IPS-NIHi11 (cell line): ENCODE results near the gene FMNL2.

Source experiments
- DNase-seq: peaks from one replicate; pipeline ENCODE4 v3.0.0; 2012; ENCODE audit warnings: mixed read lengths, low spot score

The FMNL2 gene

DNA sequence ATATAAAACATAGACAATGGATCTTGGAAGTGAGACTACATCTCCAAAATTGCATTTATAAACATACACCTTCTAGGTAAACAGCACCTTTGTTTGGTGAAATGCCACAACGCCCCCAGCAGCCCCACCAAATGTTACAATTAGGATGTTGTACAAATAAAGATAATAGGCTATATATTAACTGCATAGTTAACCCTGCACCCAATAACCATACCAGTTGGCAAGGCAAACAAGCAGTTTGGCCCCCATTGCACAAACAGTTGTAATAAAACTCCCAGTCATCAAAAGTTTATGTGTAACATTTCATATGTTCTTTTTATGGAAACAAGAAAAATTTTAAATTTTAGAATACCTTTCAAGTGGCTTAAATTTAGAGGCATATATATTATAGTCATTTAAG is 315.0 kb downstream of the FMNL2 start:
- DNase-seq, result no peak

DNA sequence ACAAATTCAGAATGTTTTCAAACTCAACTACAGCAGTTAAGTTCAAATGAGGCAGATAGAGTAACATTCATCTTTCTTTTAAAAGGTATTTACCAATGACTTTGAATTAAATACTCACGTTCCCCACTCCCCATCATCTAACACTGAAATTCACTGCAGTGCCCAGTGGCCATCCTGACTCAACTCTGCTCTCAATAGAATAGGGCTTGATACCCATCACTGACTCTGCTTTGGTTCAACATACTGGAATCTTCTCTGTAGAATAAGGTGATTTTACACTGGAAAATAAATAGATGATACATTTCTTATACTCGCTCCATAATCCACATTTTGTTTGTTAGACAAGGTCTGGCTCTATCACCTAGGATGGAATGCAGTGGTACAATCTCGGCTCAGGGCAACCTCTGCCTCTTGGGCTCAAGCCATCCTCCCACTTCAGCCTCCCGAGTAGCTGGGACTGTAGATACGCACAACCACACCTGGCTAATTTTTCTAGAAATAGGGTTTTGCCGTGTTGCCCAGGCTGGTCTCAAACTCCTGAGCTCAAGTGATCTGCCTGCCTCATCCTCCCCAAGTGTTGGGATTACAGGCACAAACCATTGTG is 315.9 kb downstream of the FMNL2 start:
- DNase-seq, result no peak

DNA sequence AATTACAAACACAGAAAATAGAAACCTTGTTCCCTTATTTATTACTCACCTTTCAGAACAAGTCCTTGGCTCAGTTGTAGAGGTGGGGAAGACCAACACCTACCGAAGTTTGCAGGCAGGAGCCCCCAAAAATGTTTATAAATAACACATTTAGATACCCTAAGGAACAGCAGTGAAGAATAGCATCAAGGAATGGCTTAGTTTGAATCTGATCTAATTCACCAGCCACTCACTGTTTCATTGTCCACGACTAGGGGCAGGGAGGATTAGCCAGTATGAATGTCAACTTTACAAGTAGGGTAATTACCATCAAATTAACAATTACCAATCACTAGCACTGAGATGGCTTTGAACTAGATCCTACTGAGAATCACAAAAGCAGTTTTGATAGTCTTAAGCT is 316.9 kb downstream of the FMNL2 start:
- no peak for DNase-seq

DNA sequence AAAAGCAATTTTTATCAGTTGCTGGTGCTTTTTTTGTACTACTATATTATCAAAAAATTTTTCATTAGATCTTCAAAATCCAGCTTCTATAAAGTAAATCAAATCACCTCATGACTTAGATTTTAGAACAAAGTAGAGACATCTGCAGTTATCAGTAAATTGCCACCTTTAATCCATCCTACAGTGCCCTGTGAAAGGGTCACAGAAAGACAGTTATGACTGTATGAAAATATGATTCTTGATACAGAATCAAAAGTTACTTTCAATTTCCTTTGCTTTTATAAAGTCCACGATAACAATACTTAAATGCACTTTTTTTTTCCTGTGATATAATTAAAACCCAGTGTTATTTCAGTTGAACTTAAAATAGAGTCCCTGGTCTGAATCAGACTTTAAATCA is 320.9 kb downstream of the FMNL2 start:
- no peak for DNase-seq

DNA sequence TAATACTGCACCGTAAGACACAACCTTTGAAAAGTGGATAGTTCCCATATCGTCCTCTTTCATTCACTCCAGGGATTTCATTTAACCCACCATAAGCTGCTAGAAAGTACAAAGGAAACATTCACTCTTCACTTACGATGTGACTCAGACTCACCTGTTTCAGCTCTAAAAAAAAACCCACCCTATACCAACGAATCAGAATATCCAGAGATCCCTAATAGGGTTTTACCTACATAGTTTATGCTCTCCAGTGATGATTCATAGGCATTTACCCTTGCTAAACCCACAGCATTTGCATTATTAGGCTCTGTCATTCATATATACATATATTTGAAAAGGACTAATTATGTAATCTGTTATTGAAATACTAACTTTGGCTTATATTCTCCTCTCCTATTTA is 322.1 kb downstream of the FMNL2 start:
- no peak for DNase-seq

DNA sequence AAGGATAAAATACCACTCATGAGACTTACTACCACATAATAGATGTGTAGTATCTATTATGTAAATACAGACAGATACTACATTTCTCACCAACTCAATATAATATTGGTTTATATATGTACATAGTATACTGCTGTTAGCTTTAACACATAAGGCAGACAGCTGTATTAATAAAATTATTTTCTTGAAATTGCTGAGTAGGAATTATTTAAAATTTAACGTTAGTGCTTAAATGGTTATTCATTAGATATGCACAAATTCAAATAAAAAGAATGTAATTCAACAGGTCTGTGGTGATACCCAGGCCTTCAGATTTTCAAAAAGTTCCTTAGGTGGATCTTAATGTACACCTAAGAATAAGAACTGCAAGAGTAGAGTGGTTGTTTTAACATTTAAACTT is 323.2 kb downstream of the FMNL2 start:
- no peak for DNase-seq

DNA sequence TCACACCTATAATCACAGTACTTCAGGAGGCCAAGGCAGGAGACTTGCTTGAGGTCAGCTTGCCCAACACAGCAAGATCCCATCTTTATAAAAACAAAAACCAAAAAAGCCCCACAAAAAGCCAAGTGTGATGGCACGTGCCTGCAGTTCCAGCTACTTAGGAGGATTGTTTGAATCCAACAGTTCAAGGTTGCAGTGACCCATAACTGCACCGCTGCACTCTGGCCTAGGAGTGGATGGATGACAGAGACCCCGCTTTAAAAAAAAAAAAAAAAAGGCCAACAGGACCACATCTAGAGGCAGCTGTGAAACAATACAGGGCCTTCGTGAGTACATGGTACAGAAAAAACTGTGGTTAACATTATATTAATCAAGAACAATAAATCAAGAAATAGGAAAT is 326.1 kb downstream of the FMNL2 start:
- no peak for DNase-seq

DNA sequence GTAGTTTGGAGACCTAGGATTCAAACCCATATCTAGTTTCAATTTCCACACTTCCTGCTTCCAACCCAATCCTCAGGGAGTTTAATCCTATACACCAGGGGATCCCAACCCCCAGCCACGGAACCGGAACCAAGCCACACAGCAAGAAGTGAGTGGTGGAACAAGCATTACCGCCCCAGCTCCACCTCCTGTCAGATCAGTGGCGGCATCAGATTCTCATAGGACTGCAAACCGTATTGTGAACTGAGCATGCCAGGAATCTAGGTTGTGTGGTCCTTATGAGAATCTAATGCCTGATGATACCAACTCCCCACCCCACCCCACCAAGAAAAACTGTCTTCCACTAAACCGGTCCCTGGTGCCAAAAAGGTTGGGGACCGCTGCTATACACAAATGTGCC is 329.8 kb downstream of the FMNL2 start:
- no peak for DNase-seq

DNA sequence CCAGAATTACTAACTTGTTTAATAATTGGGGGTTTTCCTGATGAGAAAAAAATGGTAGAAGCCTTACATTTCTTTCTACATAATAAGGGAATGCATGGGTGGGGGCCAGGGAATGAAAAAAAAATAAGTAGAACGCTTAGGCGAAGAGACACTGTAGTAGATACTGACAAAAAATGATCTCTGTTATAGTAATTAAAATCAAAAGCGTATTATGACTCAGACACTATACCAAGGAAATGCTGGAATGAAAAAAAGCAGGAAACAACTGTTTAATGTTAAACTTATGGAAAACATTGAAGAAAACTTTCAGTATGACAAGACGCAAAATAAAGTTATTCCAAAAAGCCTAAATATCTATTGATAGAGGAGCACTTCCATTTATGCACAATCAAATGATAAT is 339.4 kb downstream of the FMNL2 start:
- DNase-seq, result no peak

DNA sequence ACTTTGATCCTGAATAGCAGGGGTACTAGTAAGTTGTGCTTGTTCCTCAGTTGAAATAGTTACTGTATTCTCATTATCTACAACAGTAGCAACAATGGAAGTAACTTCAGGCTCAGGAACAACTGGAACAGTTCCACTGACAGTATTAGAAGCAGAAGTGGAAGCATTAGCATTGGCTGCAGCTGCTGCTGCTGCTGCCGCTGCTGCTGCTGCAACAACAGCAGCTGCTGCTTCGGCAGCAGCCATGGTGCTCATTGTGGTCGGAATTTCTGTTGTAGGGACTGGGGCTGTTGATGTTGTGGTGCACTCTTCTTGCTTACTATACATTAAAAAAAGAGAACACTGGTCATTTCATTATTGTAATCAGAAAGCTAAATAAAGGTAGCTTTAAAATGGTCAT is 341.5 kb downstream of the FMNL2 start:
- DNase-seq, result no peak

DNA sequence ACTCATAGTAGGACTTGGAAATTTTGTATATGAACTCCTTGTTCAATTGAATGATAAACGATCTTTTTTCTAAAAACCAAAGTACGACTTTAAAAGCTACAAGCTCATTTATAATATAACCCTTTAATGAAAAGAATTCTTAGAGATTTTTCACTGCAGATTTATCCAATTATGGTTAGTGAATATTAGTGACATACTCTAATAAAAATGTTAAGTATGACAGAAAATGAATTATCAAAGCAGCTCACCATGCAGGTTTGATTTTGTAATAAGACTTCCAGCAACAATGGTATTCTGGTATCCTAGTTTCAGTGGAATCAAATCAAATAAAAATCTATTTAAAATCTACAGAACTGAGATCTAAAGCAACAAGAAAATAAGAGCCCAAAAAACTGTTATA is 343.8 kb downstream of the FMNL2 start:
- no peak for DNase-seq

DNA sequence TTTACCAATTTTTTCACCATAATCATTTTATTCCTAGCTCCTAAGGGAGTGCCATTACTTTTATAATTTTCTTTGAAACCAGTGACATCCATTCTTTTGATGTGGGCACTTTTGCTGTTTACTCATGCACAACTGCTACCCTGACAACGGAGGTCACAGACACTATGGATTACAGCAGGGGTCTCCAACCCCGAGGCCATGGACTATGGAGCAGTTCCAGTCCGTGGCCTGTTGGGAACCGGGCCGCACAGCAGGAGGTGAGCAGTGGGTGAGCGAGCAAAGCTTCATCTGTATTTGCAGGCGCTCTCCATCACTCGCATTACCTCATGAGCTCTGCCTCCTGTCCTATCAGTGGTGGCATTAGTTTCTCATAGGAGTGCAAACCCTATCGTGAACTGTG is 347.7 kb downstream of the FMNL2 start:
- no peak for DNase-seq

DNA sequence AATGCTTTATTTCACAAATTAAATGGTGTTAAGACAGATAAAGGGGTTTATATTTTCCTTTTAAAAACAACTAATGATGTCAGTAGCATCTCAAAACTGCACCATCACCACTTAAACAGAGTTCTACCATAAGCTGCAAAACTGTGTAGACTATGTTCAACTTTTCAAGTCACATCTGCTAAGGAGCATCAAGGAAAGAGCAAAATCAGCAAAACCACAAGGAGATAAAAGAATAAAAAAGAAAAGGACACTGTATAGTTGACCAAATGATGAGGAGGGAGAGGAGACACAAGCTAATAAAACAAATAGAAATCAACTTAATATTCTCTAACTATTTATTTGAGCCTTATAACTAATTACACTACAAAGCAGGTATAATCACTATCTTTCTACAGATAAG is 348.4 kb downstream of the FMNL2 start:
- no peak for DNase-seq

DNA sequence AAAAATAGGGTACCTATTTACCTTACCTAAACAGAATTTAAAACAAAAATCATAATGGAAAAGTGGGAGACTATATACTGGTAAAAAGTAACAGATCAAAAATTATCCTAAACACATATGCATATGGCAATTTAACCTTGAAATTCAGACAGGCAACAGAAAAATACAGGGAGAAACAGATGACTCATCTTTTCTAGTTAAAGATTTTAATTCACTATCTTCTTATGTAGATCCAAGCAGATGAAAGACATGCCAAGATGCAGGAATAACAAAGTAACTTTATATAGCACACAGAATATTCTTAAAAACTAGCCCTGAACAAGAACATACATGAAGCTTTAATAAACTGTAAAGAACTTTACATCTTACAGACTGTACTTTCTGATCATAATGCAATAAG is 351.3 kb downstream of the FMNL2 start:
- no peak for DNase-seq

DNA sequence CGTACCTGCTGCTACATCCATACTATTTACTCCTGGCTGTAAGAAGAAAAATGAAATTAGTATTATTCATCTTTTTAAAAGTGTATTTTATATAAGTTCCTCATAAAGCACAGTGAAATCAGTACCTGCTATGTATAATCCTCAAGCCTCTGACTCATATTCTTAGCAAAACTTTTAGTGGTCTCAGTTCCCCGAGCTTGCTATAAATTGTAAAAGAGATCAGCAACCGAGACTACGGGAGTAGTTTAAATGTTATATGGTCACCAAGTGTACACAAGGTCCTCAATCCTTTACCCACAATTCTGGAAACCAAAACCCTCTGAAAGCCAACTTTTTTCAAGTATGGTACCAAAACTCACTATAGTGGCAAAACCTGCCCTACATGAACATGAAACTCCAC is 358.1 kb downstream of the FMNL2 start:
- no peak for DNase-seq

DNA sequence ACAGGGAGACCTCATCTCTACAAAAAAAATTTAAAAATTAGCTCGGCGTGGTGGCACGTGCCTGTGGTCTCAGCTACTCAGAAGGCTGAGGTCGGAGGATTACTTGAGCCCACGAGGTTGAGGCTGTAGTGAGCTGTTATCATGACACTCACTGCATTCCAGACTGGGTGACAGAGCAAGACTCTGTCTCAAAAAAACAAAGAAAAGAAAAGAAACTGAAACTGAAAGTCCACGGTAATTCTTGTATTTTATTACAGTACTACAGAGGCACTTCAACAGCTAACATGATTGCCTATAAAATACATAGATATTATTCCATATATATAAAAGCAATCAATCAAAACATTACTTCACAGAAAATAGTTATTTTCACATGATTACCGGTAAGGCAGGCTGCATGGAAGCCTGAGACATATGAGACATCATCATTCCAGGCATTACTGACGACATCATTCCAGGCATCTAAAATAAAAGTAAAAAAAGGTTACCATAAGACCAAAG is 359.2 kb downstream of the FMNL2 start:
- no peak for DNase-seq

DNA sequence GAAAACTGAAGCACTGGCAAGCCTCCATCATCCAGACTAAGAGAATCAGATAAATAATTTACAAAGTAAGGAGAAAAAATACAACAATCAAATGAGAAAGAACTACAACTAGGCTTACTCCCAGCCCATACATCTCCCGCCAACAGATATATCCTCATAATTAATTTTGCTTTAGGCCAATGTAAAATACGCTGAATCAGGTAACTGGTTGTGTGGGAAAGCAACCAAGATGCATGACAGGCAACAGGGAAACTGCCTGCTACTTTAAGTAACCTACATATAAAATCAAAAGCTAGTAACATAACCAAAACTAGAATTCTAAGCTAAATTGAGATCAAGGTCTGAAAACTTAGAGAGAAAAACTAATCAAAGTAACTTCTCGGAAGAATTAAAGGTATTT is 360.8 kb downstream of the FMNL2 start:
- no peak for DNase-seq

DNA sequence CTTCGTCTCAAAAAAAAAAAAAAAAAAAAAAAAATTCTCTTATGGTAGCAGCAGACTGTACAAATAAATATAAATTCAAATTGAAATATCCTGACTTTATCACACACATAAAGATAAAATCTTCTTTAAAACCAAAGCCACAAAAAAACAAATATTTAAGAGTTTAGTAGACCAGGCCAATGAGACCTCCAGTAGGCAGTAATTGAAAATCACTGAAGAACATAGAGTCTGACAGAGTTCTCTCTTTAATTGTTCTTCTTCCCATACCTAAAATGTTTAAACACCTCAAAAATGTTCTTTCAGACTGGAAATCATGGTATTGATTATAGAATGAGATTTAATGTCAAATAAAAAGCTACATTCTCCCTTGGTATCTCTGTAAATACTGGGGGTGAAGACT is 361.5 kb downstream of the FMNL2 start:
- no peak for DNase-seq
